ENCODE data around the gene CROCC2.

DNA sequence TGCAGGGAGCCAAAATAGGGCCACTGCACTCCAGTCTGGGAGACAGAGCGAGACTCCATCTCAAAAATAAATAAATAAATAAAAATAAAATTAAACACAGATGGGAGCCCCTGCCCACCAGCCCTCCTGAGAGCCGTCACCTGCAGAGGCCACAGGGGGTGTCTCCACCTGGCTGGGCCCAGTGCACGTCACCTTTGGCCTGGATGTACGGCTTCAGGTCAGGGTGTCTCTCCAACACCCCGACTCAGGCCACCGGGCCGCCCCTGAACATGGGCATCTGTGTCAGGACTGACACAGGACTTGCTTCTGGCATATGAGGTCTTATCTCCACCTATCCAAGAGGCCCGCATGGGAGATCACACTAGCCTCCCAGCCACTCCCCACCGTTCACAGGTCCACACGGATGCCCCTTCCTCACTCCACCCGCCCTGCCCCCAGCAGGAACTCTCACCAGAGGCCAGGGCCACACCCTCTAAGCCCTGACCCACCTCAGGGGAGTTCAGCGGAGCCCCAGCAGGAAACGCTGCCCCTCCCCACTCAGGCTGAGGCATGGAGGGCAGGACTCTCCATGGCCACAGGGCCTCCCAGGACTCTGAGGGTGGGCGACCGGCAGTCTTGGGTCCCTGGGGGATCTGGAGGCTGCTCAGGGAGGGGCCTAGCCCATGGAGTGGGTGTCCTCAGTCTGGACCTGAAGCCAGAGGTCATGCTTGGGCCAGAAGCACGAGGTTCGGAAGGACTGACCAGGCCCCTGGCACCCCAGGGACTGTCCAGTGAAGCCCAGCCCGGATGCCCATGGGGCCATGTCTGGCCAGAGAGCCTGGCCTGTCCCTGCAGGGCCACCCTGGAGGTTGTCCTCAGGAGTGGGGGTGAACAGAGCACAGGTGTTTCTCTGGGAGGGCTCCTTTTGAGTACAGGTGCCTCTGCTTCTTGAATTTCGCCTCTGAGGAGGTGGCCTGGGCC lies 1.6 kb upstream of the CROCC2 start:
- TF ChIP-seq ZNF239 (tag by site-specific recombination; IDR thresholded peaks at IDR 0.05) = no peak
- TF ChIP-seq, protein P1, sequence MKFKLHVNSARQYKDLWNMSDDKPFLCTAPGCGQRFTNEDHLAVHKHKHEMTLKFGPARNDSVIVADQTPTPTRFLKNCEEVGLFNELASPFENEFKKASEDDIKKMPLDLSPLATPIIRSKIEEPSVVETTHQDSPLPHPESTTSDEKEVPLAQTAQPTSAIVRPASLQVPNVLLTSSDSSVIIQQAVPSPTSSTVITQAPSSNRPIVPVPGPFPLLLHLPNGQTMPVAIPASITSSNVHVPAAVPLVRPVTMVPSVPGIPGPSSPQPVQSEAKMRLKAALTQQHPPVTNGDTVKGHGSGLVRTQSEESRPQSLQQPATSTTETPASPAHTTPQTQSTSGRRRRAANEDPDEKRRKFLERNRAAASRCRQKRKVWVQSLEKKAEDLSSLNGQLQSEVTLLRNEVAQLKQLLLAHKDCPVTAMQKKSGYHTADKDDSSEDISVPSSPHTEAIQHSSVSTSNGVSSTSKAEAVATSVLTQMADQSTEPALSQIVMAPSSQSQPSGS (tag by site-specific recombination; IDR thresholded peaks at IDR 0.05; ENCODE audit: low read depth) = no peak
- TF ChIP-seq ZFP41 (tag by site-specific recombination; IDR thresholded peaks at IDR 0.05; ENCODE audit: borderline replicate concordance) = no peak
- TF ChIP-seq ZNF558 (tag by site-specific recombination; IDR thresholded peaks at IDR 0.05) = no peak
- TF ChIP-seq, protein P2, sequence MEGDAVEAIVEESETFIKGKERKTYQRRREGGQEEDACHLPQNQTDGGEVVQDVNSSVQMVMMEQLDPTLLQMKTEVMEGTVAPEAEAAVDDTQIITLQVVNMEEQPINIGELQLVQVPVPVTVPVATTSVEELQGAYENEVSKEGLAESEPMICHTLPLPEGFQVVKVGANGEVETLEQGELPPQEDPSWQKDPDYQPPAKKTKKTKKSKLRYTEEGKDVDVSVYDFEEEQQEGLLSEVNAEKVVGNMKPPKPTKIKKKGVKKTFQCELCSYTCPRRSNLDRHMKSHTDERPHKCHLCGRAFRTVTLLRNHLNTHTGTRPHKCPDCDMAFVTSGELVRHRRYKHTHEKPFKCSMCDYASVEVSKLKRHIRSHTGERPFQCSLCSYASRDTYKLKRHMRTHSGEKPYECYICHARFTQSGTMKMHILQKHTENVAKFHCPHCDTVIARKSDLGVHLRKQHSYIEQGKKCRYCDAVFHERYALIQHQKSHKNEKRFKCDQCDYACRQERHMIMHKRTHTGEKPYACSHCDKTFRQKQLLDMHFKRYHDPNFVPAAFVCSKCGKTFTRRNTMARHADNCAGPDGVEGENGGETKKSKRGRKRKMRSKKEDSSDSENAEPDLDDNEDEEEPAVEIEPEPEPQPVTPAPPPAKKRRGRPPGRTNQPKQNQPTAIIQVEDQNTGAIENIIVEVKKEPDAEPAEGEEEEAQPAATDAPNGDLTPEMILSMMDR (tag by site-specific recombination; IDR thresholded peaks at IDR 0.05) = no peak
